Natural killer cell treated with Interleukin-12 subunit alpha and Interleukin-12 subunit beta and Interleukin-15 and Interleukin-18, amount 100 ng/mL, for 72 hours (primary cell): Measurements from ENCODE around the gene OBSCN. TPM values are rescaled to one million over a fixed set of nuclear protein-coding genes. Genes with fewer than 3 reads are reported as not detected.

Experiments used
- ATAC-seq, 2 donors: fragments of 150-1000 bp; cut with Tn5 transposase in 1 of 2; sonication (Bioruptor Pico), chemical (Tn5 transposase) in 1 of 2; 2 replicates each; pipeline ENCODE4 v1.10.0; 2021
- DNase-seq: peaks from one replicate; pipeline ENCODE4 v3.0.0; 2022; ENCODE audit warnings: low spot score
- H3K27ac Mint-ChIP-seq, 2 donors: 1 replicate in 1 of 2; 2 replicates in 1 of 2; pipeline ENCODE4 v1.8.0; 2022; ENCODE audit warnings: mixed read lengths in 2 of 2, mild to moderate bottlenecking in 1 of 2, moderate library complexity in 1 of 2
- H3K27me3 Mint-ChIP-seq, 2 donors: 1 replicate in 1 of 2; 2 replicates in 1 of 2; pipeline ENCODE4 v1.8.0; 2022; ENCODE audit warnings: mixed read lengths in 2 of 2
- H3K36me3 Mint-ChIP-seq: one replicate; pipeline ENCODE4 v1.8.0; 2022; ENCODE audit warnings: mixed read lengths
- H3K4me1 Mint-ChIP-seq, 2 donors: 1 replicate in 1 of 2; 2 replicates in 1 of 2; pipeline ENCODE4 v1.8.0; 2022; ENCODE audit warnings: low read depth in 2 of 2, mixed read lengths in 2 of 2, mild to moderate bottlenecking in 1 of 2
- H3K4me3 Mint-ChIP-seq: one replicate; pipeline ENCODE4 v1.8.0; 2022; ENCODE audit warnings: mixed read lengths
- H3K9me3 Mint-ChIP-seq: 2 replicates; pipeline ENCODE4 v1.8.0; 2022; ENCODE audit warnings: mixed read lengths
- total RNA-seq, 2 donors: library from RNA; stranded (reverse); gene quantifications; one replicate each; pipeline ENCODE4 v1.2.3, GENCODE V29; 2022

The OBSCN gene
- total RNA-seq, 2 donors from 2014 or later, result 6.4 to 12.3 TPM

DNA sequence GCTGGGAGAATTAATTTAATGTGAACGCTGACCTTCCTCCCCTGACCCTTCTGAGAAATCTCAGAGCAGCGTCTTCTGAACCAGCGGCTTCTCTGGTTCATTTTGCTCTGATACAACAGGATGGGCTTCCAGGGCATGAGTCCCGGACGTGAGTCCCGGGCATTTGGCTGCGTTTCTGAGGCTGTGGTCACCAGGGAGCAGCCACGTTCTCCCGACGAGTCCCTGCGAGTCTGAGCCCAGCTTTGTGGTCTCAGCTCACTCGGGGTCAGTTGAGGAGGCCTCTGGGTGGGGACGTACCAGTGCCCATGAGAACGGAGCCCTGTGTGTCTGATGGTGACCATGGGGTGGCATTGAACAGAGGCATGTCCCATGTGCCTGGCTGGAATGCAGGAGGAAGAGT is 17.7 kb upstream of the OBSCN start:
- H3K27me3 Mint-ChIP-seq, result no peaks in the 10 kb centered on the region
- peaks cover 4 to 9% of the 10 kb centered on the region in 2 donors for H3K4me1 Mint-ChIP-seq
- H3K27ac Mint-ChIP-seq, result no peak overlapping the region
- no peaks in the 10 kb centered on the region for H3K36me3 Mint-ChIP-seq
- H3K9me3 Mint-ChIP-seq, result no peaks in the 10 kb centered on the region
- H3K4me3 Mint-ChIP-seq, result no peak overlapping the region
- no peak for DNase-seq
- ATAC-seq, result no peak

DNA sequence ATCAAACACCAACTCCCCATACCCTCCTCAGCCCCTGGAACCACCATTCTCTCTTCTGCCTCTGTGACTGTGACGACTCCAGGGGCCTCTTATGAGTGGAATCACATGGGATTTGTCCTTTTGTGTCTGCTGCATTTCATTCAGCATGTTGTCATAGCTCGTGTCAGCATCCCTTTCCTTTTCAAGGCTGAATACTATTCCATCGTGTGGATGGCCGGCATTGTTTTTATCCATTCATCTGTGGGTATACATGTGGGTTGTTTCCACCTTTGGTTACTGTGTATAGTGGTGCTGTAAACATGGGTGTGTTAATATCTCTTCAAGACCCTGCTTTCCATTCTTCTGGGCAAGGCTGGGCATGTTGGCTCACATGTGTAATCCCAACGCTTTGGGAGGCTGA is 17.1 kb upstream of the OBSCN start:
- no peaks in the 10 kb centered on the region for H3K36me3 Mint-ChIP-seq
- peaks cover under 1 to 3% of the 10 kb centered on the region in 2 donors for H3K4me1 Mint-ChIP-seq
- H3K27ac Mint-ChIP-seq, result no peak overlapping the region
- ATAC-seq (no peak), DNase-seq (no peak)
- no peaks in the 10 kb centered on the region for H3K9me3 Mint-ChIP-seq
- H3K27me3 Mint-ChIP-seq, result no peaks in the 10 kb centered on the region
- no peak overlapping the region for H3K4me3 Mint-ChIP-seq

DNA sequence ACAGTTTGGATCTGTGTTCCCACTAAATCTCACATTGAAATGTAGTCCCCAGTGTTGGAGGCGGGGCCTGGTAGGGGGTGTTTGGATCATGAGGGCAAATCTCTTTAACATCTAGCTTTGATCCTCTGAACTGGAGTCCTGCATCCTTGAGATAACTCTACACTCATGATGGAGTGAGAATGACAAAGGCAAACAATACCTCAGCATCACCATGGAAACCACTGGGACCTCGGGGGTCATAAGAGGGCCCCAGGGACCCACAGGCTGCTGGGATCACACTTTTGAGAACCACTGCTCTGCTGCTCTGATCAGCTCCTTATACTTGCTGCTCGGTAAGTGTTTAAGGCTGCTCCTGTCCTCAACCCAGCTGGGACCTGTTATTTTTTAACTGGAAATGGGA is 13.4 kb upstream of the OBSCN start:
- DNase-seq (no peak), ATAC-seq (no peak)
- Mint-ChIP-seq H3K27ac (no peak overlapping the region), H3K36me3 (peaks cover 10% of the 10 kb centered on the region), H3K4me3 (no peak overlapping the region), H3K4me1 (no peaks in the 10 kb centered on the region), H3K9me3 (peaks cover 5% of the 10 kb centered on the region), H3K27me3 (no peaks in the 10 kb centered on the region)

DNA sequence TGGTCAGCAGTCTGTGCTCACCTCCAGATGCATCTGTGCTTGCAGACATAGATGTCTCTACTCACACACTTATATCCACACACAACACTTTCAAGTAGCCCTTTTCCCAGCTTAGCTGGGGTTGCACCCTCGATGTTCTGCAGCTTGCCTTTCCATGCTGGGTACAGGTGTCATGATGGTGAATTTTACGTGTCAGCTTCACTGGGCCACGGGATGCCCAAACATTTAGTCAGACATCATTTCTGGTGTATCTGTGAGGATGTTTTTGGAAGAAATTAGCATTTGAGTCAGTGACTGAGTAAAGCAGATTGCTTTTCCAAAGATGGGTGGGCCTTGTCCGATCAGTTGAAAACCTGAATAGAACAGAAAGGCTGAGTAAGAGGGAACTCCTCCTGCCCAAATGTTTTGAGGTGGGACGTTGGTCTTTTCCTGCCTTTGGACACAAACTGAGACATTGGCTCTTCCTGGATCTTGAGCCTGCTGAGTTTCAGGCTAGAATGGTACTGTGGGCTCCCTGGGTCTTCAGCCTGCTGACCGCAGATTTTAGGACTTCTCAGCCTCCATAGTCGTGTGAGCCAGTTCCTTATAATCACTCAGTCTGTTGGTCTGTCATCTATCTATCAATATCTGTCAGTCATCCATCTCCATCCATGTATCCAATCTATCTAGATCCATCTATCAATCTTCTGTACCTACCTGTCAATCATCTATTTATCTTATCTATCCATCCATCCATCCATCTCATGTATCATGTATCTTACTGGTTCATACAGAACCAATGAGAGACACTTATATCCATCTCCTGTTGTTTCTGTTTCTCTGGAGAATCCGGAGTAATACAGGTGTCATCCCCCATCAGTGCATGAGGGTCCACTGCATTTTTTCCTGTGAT is 12.7 kb upstream of the OBSCN start:
- peaks cover 16% of the 10 kb centered on the region for H3K36me3 Mint-ChIP-seq
- DNase-seq (no peak), ATAC-seq (no peak)
- no peak overlapping the region for H3K4me3 Mint-ChIP-seq
- no peaks in the 10 kb centered on the region for H3K4me1 Mint-ChIP-seq
- no peaks in the 10 kb centered on the region for H3K27me3 Mint-ChIP-seq
- no peak overlapping the region for H3K27ac Mint-ChIP-seq
- H3K9me3 Mint-ChIP-seq, result peaks cover 8% of the 10 kb centered on the region

DNA sequence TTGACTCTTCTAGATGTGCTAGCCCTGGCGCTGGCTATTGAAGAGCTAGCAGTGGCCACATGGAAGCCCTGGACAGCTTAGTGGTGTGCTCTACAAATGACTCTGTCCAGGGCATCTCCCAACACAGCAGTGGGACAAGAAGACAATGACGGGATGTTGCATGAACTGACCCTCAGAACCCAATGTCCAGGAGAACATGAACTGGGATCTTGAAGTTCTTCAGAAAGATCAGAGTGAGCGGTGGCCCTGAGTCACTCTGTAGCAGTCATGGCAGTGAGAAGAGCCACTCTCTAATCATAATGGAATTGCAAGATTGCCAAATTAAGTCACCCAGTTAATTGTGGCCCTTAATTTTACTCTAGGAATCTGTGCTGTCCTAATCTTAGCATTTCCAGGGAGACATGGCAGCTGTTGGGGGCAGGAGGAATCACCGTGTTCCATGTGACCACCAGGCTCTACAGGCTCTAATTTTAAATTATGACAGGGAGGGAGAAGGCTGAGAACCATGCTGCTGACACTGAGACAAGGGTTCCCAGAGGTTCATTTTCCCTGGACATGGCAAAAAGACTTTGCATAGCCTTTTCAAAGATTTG is 10.2 kb upstream of the OBSCN start:
- no peak for ATAC-seq

DNA sequence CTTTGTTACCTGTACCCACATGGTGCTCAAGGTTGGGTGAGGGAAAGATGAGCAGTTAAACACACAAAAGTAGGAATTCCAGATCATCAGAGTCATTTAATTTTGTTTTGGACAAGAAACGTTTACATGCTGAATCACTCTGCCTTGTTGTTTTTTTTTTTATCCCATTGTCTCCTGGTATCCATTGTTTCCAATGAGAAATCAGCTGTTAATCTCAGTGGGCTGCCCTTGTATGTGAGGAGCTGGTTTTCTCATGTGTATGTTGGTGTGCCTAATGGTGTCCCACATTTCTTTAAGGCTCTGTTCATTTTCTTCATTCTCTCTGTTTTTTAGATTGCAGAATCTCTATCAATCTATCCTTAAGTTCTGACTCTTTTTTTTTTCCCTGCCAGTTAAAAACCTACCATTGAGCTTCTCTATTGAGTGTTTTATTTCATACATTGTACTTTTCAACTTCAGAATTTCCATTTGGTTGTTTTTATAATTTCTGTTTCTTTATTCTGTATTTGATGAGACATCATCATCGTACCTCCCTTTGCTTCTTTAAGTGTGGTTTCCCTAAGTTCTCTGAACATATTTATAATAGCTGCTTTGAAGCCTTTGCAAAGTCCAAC is 8.8 kb upstream of the OBSCN start:
- peaks cover 8% of the 10 kb centered on the region for H3K9me3 Mint-ChIP-seq
- no peak for DNase-seq

More for the DNA sequence above, 10.2 kb upstream of the OBSCN start:
- H3K9me3 Mint-ChIP-seq, result peaks cover 8% of the 10 kb centered on the region
- no peak for DNase-seq
- H3K27ac Mint-ChIP-seq, result no peak overlapping the region
- H3K4me1 Mint-ChIP-seq, result no peaks in the 10 kb centered on the region
- H3K4me3 Mint-ChIP-seq, result no peak overlapping the region
- H3K27me3 Mint-ChIP-seq, result no peaks in the 10 kb centered on the region
- peaks cover 16% of the 10 kb centered on the region for H3K36me3 Mint-ChIP-seq

DNA sequence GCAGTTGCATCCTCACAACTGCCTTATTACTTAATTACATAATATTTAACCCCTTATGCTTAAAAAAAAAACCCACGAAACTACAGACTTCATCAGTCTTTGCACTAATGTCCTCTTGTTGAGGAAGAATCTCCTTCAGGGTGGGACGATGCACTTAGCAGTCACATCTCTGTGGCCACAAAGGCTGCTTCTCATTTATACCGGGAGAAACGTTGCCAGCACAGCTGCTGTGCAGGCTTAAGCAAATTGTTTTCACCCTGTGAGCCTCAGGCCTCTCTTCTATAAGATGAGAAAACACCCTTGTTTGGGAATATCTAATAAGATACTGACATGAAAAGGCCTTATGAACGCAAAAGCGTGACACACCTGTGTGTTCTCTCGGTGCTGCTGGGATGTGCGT is 2.9 kb upstream of the OBSCN start:
- Mint-ChIP-seq H3K27me3 (peaks cover 0 to 4% of the 10 kb centered on the region in 2 donors), H3K4me3 (no peak overlapping the region), H3K9me3 (no peaks in the 10 kb centered on the region), H3K36me3 (peaks cover under 1% of the 10 kb centered on the region), H3K27ac (no peak overlapping the region), H3K4me1 (no peaks in the 10 kb centered on the region)
- DNase-seq, result no peak
- no peak for ATAC-seq

More for the DNA sequence above, 8.8 kb upstream of the OBSCN start:
- Mint-ChIP-seq H3K4me1 (no peaks in the 10 kb centered on the region), H3K27me3 (no peaks in the 10 kb centered on the region), H3K36me3 (peaks cover 16% of the 10 kb centered on the region), H3K4me3 (no peak overlapping the region), H3K27ac (no peak overlapping the region)
- no peak for ATAC-seq

DNA sequence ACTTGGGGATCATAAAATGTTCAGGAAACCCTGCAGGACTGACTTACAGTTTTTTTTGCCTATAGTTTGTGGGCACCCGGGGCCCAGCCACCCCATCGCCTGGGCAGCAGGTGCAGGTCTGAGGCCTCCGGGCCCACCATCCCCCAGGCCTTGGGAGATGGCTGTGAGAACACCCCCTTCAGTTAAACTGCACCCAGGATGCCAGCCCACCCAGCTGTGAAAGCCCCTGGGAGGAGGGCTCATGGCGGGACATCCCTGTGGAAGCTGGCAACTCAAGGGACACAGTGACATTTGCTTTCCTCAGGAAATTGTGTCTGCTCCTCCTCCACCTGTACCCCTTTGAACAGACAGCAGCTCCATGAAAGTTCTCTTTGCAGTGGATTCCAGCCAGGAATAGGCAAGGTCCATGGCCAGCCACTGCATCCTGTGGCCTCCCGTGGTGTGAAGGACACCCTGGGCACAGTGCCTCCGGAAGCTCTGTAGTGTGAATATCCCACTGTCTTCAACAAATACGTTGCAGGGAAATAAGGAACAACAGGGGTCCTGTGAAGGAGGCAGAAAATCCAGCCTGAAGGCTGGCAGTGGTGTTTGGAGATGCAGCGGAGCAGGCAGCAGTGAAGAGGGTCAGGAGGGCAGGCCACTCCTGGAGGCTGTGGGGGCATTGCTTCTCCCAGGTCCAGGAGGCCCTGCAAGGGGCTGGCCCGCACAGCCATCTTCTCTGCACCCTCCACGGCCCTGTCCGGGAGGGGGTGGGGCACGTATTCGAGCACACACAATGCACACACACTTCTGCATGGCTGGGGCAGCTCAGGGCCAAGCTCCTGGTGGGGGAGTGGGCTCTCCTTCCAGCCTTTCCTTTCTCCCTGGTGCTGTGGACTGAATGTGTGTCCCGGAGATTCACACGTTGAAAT is 2.1 kb upstream of the OBSCN start:
- Mint-ChIP-seq H3K27ac (no peak overlapping the region), H3K27me3 (peaks cover 0 to 4% of the 10 kb centered on the region in 2 donors), H3K36me3 (no peaks in the 10 kb centered on the region), H3K4me3 (no peak overlapping the region), H3K4me1 (no peaks in the 10 kb centered on the region), H3K9me3 (no peaks in the 10 kb centered on the region)
- DNase-seq (no peak), ATAC-seq (no peak)

DNA sequence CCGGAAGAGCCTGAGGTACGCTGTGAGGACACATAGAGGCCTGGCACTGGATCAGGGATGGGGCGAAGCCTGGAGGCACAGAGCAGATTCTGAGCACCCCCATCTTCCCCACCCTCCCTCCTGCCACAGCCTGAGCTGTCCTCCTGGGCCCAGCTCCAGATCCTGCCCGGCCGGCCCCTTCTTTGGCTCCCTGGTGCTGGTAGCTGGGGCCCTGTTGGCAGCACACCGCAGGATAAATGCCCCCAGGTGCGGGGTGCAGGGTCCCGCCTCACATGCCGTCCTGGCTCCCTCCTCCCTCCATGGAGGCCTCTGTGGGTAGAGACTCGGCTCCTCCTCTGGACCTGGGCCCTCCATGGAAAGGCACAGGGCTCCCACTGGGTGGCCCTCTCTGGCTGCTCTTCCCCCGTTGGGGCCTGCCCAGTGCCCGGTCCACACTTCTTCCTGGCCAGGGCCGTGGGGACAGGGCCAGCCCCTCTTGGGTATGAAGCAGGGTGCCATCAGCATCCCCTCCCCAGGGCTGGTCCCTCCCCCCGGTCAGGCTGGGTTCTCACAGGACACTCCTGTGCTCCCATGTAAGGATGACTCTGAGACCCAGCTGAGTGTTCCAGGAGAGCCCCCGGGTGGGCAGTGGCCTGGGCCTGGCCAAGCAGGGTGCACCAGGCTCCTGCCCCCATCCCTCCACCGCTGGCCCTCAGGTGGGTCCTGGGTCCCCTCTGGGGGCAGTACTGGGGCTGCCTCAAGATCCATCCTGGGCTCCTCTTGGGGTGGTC is 1.1 kb upstream of the OBSCN start:
- H3K27me3 Mint-ChIP-seq, result peaks cover 0 to 4% of the 10 kb centered on the region in 2 donors
- H3K9me3 Mint-ChIP-seq, result no peaks in the 10 kb centered on the region
- peak; percentile 8 to 37 for ATAC-seq
- H3K27ac Mint-ChIP-seq, result no peak overlapping the region
- no peak overlapping the region for H3K4me3 Mint-ChIP-seq
- no peaks in the 10 kb centered on the region for H3K4me1 Mint-ChIP-seq
- no peaks in the 10 kb centered on the region for H3K36me3 Mint-ChIP-seq
- no peak for DNase-seq

DNA sequence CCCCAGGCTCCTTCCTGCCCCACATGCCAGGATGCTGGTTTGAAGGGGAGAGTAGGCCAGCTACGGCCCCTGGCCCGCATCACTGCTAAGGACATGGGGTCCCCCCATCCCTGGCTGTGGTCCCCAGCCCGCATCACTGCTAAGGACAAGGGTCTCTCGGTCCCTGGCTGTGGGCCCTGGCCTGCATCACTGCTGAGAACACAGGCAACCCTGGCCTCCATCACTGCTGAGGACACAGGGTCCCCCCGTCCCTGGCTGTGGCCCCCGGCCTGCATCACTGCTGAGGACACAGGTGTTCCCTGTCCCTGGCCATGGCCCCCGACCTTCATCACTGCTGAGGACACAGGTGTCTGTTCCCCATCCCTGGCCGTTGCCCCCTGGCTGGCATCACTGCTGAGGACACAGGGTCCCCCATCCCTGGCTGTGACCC is 448 bp upstream of the OBSCN start:
- DNase-seq (no peak), ATAC-seq (peak in 1 of 2 donors; percentile 2)
- Mint-ChIP-seq H3K9me3 (no peaks in the 10 kb centered on the region), H3K27ac (no peak overlapping the region), H3K4me1 (no peaks in the 10 kb centered on the region), H3K36me3 (no peaks in the 10 kb centered on the region), H3K27me3 (peaks cover 0 to 4% of the 10 kb centered on the region in 2 donors), H3K4me3 (no peak overlapping the region)

DNA sequence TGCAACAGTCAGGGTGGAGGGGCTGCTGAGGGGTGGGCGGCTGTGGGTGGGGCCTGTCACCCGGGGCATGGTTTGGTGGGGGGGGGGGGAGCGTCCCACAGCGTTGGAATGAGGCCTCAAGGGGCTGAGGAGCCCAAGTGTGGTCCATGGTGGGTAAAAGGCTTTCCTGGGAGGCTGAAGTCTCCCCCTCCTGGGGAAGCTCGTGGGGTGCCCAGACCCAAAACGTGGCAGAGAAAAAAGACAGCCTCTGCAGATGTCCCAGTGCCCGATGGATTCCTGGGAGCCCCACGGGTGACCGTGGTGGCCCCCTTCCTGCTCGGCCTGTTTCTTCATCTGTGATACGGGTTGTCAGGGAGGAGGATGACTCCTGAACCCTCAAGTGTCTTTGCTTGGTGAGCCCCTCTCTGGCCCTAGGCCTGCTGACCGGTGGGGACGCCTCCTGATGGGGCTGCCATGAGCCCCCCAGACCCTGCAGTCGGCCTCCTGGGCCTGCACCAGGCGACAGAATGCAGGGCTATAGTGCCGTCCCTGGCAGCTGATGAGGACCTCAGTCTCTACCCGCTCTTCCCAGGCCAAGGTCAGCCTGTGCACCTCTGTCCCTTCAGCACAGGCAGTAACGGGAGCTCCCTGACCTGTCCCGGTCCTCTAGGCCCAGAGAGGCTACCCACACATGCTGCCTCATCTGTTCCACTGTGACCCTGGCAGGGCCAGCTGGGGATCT is 1.1 kb downstream of the OBSCN start:
- Mint-ChIP-seq H3K36me3 (no peaks in the 10 kb centered on the region), H3K9me3 (no peaks in the 10 kb centered on the region), H3K4me1 (peaks cover 0 to 2% of the 10 kb centered on the region in 2 donors), H3K27me3 (peaks cover 0 to 4% of the 10 kb centered on the region in 2 donors), H3K4me3 (no peak overlapping the region), H3K27ac (no peak overlapping the region)
- DNase-seq, result no peak
- no peak for ATAC-seq

DNA sequence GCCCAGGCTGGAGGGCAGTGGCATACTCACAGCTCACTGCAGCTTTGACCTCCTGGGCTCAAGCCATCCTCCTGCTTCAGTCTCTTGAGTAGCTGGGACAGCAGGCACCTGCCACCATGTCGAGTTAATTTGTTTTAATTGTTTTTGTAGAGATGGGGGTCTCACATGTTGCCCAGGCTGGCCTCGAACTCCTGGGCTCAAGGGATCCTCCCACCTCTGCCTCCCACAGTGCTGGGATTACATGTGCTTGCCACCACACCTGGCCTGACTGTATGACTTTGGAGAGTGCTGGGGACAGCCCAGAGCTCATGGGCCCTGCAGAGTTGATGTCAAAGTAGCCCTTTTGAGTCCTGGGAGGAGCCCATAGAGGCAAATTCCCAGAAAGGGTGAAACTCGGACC is 1.8 kb downstream of the OBSCN start:
- Mint-ChIP-seq H3K27me3 (peaks cover 0 to 4% of the 10 kb centered on the region in 2 donors), H3K27ac (no peak overlapping the region), H3K9me3 (no peaks in the 10 kb centered on the region), H3K36me3 (no peaks in the 10 kb centered on the region), H3K4me3 (no peak overlapping the region), H3K4me1 (peaks cover 0 to 2% of the 10 kb centered on the region in 2 donors)
- DNase-seq, result no peak
- ATAC-seq, result no peak
